Measurements from ENCODE around the gene PIGK.
A peak's percentile ranks its signal among the peaks of the same experiment; 100 is the strongest.

The PIGK gene

DNA sequence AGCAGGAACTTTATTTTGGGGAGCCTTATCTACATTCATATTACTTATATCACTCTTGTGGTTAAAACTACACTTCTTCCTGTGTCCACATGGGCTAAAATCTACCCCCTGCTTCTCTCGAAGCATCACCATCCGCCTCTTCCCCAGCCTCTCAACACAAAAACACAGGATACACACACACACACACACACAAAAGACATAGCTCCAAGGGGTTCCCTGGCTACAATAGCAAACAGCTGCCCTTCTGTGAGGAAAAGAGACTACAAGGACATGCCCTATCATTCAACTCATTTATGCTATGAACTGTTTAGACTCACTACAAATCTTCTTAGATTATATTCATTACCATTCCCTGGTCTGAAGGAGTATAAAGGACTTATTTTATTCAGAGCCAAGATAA is 155.0 kb downstream of the PIGK start:
- no peaks in the 10 kb centered on the region for H3K9me3 ChIP-seq (ENCODE audit: control insufficient read depth, insufficient read depth, low read length)
- H3K9ac ChIP-seq (ENCODE audit: low read depth, low read length), result no peak overlapping the region
- H3K36me3 ChIP-seq (ENCODE audit: control insufficient read depth, insufficient read depth, low read length), result no peaks in the 10 kb centered on the region
- peaks cover 10% of the 10 kb centered on the region; the same call in 1 of the 2 replicates for H3K4me1 ChIP-seq (ENCODE audit: control insufficient read depth, insufficient read depth, low read length)
- H3K27ac ChIP-seq (ENCODE audit: low read depth, low read length), result no peak overlapping the region
- no peaks in the 10 kb centered on the region for H3K27me3 ChIP-seq (ENCODE audit: control insufficient read depth, insufficient read depth, low read length)
- H3K4me3 ChIP-seq (ENCODE audit: low read depth, low read length), result no peak overlapping the region

DNA sequence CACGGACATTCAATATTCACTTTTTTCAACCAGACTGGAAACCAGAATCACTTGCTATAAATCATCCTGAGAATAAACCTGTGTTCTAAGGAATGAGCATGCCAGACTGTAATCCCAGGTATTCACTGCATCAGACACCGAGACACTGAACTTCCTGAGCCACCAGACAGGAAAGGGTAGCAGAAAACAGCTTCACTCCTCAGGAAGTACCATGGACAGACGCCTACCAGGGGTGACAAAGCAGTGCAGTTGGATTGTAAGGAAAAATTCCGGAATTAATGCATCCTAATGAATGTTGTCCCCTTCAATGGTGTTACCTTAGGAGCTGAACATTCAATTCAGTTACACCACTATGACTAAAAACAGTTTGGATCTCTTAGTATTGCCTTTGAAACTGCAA is 156.1 kb downstream of the PIGK start:
- Histone ChIP-seq H3K4me1 (ENCODE audit: control insufficient read depth, insufficient read depth, low read length) (peaks cover 10% of the 10 kb centered on the region; the same call in 1 of the 2 replicates), H3K27me3 (ENCODE audit: control insufficient read depth, insufficient read depth, low read length) (no peaks in the 10 kb centered on the region), H3K9me3 (ENCODE audit: control insufficient read depth, insufficient read depth, low read length) (no peaks in the 10 kb centered on the region), H3K27ac (ENCODE audit: low read depth, low read length) (no peak overlapping the region), H3K9ac (ENCODE audit: low read depth, low read length) (no peak overlapping the region), H3K4me3 (ENCODE audit: low read depth, low read length) (no peak overlapping the region), H3K36me3 (ENCODE audit: control insufficient read depth, insufficient read depth, low read length) (no peaks in the 10 kb centered on the region)

- Histone ChIP-seq H3K36me3 (ENCODE audit: control insufficient read depth, insufficient read depth, low read length) (no peaks in the 10 kb centered on the region), H3K4me1 (ENCODE audit: control insufficient read depth, insufficient read depth, low read length) (peaks cover 10% of the 10 kb centered on the region; the same call in 1 of the 2 replicates), H3K4me3 (ENCODE audit: low read depth, low read length) (no peak overlapping the region), H3K27ac (ENCODE audit: low read depth, low read length) (no peak overlapping the region), H3K9me3 (ENCODE audit: control insufficient read depth, insufficient read depth, low read length) (no peaks in the 10 kb centered on the region), H3K9ac (ENCODE audit: low read depth, low read length) (no peak overlapping the region), H3K27me3 (ENCODE audit: control insufficient read depth, insufficient read depth, low read length) (no peaks in the 10 kb centered on the region)
Measured at GRCh38 chr1:77061162-77061561, 158.1 kb downstream of the PIGK start.

DNA sequence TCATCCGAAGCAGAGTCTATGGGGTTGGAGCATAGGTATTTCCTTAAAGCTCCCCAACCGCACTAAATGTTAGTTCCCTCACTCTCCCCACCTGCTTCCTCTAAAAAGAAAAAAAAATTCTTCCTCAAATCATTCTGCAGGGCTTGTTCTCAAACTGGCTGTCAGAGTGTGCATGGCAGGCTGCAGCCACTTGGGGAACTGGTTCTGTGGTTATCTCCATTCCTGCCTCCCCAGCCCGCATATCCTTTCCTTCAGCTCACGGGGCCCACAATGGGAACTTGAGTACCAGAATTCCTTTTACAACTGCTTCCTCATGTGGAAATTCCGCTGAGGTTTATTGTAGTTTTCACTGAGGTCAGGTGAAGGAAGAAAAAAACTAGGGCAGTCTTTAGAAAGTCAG is 159.2 kb downstream of the PIGK start:
- H3K36me3 ChIP-seq (ENCODE audit: control insufficient read depth, insufficient read depth, low read length), result no peaks in the 10 kb centered on the region
- H3K9me3 ChIP-seq (ENCODE audit: control insufficient read depth, insufficient read depth, low read length), result no peaks in the 10 kb centered on the region
- H3K4me3 ChIP-seq (ENCODE audit: low read depth, low read length), result no peak overlapping the region
- no peak overlapping the region for H3K9ac ChIP-seq (ENCODE audit: low read depth, low read length)
- H3K27ac ChIP-seq (ENCODE audit: low read depth, low read length), result peak overlapping the region; percentile 13
- H3K4me1 ChIP-seq (ENCODE audit: control insufficient read depth, insufficient read depth, low read length), result peaks cover 10% of the 10 kb centered on the region; the same call in 1 of the 2 replicates
- no peaks in the 10 kb centered on the region for H3K27me3 ChIP-seq (ENCODE audit: control insufficient read depth, insufficient read depth, low read length)

- H3K9ac ChIP-seq (ENCODE audit: low read depth, low read length), result no peak overlapping the region
- H3K4me1 ChIP-seq (ENCODE audit: control insufficient read depth, insufficient read depth, low read length), result peaks cover 10% of the 10 kb centered on the region; the same call in 1 of the 2 replicates
- H3K4me3 ChIP-seq (ENCODE audit: low read depth, low read length), result no peak overlapping the region
- H3K27me3 ChIP-seq (ENCODE audit: control insufficient read depth, insufficient read depth, low read length), result no peaks in the 10 kb centered on the region
- H3K36me3 ChIP-seq (ENCODE audit: control insufficient read depth, insufficient read depth, low read length), result no peaks in the 10 kb centered on the region
- H3K27ac ChIP-seq (ENCODE audit: low read depth, low read length), result no peak overlapping the region
- H3K9me3 ChIP-seq (ENCODE audit: control insufficient read depth, insufficient read depth, low read length), result no peaks in the 10 kb centered on the region
Measured at GRCh38 chr1:77057994-77058585, 161.1 kb downstream of the PIGK start.

DNA sequence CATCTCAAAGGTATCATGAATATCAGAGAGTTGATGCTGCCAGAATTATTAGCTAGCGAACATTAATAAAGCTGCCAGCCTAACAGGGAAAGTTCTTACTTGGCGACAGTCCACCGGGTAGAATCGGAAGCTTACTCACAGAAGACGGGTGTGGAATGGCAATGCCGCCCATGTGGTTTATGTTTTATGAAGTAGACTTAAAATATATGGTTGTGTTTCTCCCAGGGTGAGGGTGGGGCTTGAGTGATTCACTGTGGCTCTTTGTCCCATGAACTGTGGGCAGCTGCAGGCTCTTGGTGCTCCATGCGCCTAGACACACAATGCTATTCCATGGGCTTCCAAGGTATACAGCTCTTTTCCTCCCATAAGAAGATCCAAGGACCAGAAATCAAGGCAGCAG is 162.7 kb downstream of the PIGK start:
- Histone ChIP-seq H3K27me3 (ENCODE audit: control insufficient read depth, insufficient read depth, low read length) (no peaks in the 10 kb centered on the region), H3K9me3 (ENCODE audit: control insufficient read depth, insufficient read depth, low read length) (no peaks in the 10 kb centered on the region), H3K27ac (ENCODE audit: low read depth, low read length) (no peak overlapping the region), H3K9ac (ENCODE audit: low read depth, low read length) (no peak overlapping the region), H3K36me3 (ENCODE audit: control insufficient read depth, insufficient read depth, low read length) (no peaks in the 10 kb centered on the region), H3K4me3 (ENCODE audit: low read depth, low read length) (no peak overlapping the region), H3K4me1 (ENCODE audit: control insufficient read depth, insufficient read depth, low read length) (peaks cover 10% of the 10 kb centered on the region; the same call in 1 of the 2 replicates)

- H3K4me3 ChIP-seq (ENCODE audit: low read depth, low read length), result no peak overlapping the region
- no peak overlapping the region for H3K9ac ChIP-seq (ENCODE audit: low read depth, low read length)
- H3K36me3 ChIP-seq (ENCODE audit: control insufficient read depth, insufficient read depth, low read length), result no peaks in the 10 kb centered on the region
- no peaks in the 10 kb centered on the region for H3K9me3 ChIP-seq (ENCODE audit: control insufficient read depth, insufficient read depth, low read length)
- no peak overlapping the region for H3K27ac ChIP-seq (ENCODE audit: low read depth, low read length)
- no peaks in the 10 kb centered on the region for H3K4me1 ChIP-seq (ENCODE audit: control insufficient read depth, insufficient read depth, low read length)
- H3K27me3 ChIP-seq (ENCODE audit: control insufficient read depth, insufficient read depth, low read length), result no peaks in the 10 kb centered on the region
Measured at GRCh38 chr1:77051425-77051824, 167.8 kb downstream of the PIGK start.

DNA sequence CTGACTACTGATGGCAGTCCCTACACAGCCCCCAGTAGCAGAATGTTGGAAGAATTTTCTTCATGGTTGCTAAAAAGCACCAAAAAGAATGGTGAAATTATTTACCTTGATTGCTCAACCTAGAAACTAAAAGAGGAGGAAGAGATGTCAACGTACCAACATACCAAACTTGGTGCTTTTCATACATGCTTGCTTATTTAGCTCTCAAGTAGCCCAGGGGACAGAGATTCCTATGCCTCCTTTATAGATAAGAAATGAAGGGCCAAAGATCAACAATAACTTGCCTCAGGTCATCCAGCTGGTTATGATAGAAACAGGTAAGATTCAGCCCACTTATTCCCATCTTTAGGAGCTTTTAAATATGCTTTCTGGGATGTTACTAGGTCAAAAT is 170.6 kb downstream of the PIGK start:
- no peaks in the 10 kb centered on the region for H3K27me3 ChIP-seq (ENCODE audit: control insufficient read depth, insufficient read depth, low read length)
- no peaks in the 10 kb centered on the region for H3K4me1 ChIP-seq (ENCODE audit: control insufficient read depth, insufficient read depth, low read length)
- H3K4me3 ChIP-seq (ENCODE audit: low read depth, low read length), result no peak overlapping the region
- no peaks in the 10 kb centered on the region for H3K36me3 ChIP-seq (ENCODE audit: control insufficient read depth, insufficient read depth, low read length)
- no peak overlapping the region for H3K9ac ChIP-seq (ENCODE audit: low read depth, low read length)
- no peaks in the 10 kb centered on the region for H3K9me3 ChIP-seq (ENCODE audit: control insufficient read depth, insufficient read depth, low read length)
- no peak overlapping the region for H3K27ac ChIP-seq (ENCODE audit: low read depth, low read length)

DNA sequence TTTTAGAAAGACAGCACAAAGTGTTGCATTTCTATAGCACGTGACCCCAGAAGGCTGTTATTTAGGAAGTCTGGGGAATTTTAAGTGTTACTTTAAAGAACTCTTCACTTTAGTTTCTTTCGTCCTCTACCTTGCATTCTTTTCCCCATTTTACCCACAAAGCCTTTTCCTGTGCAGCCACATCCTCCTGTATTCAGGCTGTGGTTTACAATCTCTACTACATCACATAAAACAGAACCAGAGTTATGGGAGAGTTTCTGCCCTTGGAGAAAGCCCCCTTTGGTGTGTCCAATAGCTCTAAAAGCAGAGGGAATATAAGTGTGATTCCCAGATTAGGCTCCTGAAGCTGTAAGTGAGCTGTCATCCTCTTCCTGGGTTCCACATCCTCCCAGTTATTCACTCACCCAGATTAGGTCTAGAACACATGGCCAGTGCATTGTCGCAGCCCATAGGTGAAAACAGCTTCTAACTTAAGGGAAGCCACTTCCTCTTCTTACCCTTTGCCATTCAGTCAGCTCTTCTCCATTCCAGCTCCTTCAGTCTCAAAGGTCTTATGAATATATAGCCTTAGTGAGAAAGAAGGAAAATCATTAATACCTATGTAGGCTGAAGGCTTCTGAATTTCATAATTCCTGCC is 171.1 kb downstream of the PIGK start:
- Histone ChIP-seq H3K4me3 (ENCODE audit: low read depth, low read length) (no peak overlapping the region), H3K9ac (ENCODE audit: low read depth, low read length) (no peak overlapping the region), H3K9me3 (ENCODE audit: control insufficient read depth, insufficient read depth, low read length) (no peaks in the 10 kb centered on the region), H3K36me3 (ENCODE audit: control insufficient read depth, insufficient read depth, low read length) (no peaks in the 10 kb centered on the region), H3K27me3 (ENCODE audit: control insufficient read depth, insufficient read depth, low read length) (no peaks in the 10 kb centered on the region), H3K27ac (ENCODE audit: low read depth, low read length) (no peak overlapping the region), H3K4me1 (ENCODE audit: control insufficient read depth, insufficient read depth, low read length) (no peaks in the 10 kb centered on the region)

DNA sequence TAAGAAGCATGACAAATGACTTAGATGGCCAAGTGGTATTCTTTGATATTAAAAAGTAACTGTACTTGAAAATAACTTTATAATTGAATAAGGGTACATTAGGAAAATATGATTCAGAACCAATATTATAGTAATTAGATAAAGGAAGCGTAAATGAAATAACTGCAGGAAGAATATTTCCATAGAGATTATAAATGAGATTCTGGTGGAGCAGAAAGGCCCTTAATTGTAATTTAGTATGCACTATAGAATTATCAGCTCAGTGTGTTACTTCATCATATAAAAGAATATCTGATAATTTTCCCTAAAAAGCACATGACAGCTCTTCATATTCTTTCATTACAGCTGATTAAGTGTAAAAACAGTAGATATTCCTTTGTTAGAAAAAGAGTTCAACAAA is 171.7 kb downstream of the PIGK start:
- no peaks in the 10 kb centered on the region for H3K4me1 ChIP-seq (ENCODE audit: control insufficient read depth, insufficient read depth, low read length)
- no peaks in the 10 kb centered on the region for H3K9me3 ChIP-seq (ENCODE audit: control insufficient read depth, insufficient read depth, low read length)
- H3K36me3 ChIP-seq (ENCODE audit: control insufficient read depth, insufficient read depth, low read length), result no peaks in the 10 kb centered on the region
- H3K27ac ChIP-seq (ENCODE audit: low read depth, low read length), result no peak overlapping the region
- no peak overlapping the region for H3K9ac ChIP-seq (ENCODE audit: low read depth, low read length)
- H3K27me3 ChIP-seq (ENCODE audit: control insufficient read depth, insufficient read depth, low read length), result no peaks in the 10 kb centered on the region
- H3K4me3 ChIP-seq (ENCODE audit: low read depth, low read length), result no peak overlapping the region

GRCh38 chr1:77044133-77044849 is 174.9 kb downstream of the PIGK start:
- no peak overlapping the region for H3K27ac ChIP-seq (ENCODE audit: low read depth, low read length)
- no peaks in the 10 kb centered on the region for H3K4me1 ChIP-seq (ENCODE audit: control insufficient read depth, insufficient read depth, low read length)
- no peaks in the 10 kb centered on the region for H3K9me3 ChIP-seq (ENCODE audit: control insufficient read depth, insufficient read depth, low read length)
- no peaks in the 10 kb centered on the region for H3K36me3 ChIP-seq (ENCODE audit: control insufficient read depth, insufficient read depth, low read length)
- no peaks in the 10 kb centered on the region for H3K27me3 ChIP-seq (ENCODE audit: control insufficient read depth, insufficient read depth, low read length)
- H3K4me3 ChIP-seq (ENCODE audit: low read depth, low read length), result no peak overlapping the region
- no peak overlapping the region for H3K9ac ChIP-seq (ENCODE audit: low read depth, low read length)

All from HUES48 (cell line).